GM12878 (cell line): ENCODE results near the gene LRP5. TPM values are rescaled to one million over a fixed set of nuclear protein-coding genes. Genes with fewer than 3 reads are reported as not detected.

Experiments used
- ATAC-seq: fragments of 200-7000 bp; cut with Tn5 transposase; 3 replicates; pipeline ENCODE4 v1.9.1; 2020; ENCODE audit warnings: mild to moderate bottlenecking, moderate library complexity
- BruUV-seq: library from RNA; stranded (reverse); fragments of 400-500 nt; replicated peaks from 2 replicates; lab custom pipeline; 2021; lab: Mats Ljungman, UMichigan
- CTCF ChIA-PET: fragments of 300-600 bp; sonication (Branson Sonifier 250); formaldehyde crosslinking; extraction: SDS; loops from one replicate; lab custom pipeline; 2021; ENCODE audit warnings: inconsistent platforms; lab: Yijun Ruan, JAX
- POLR2A ChIA-PET: fragments of 350-600 bp; formaldehyde crosslinking; extraction: SDS; loops from one replicate; lab custom pipeline; 2021; ENCODE audit warnings: inconsistent platforms; lab: Charles Lee
- RAD21 ChIA-PET: fragments of 300-600 bp; sonication (Branson Sonifier 250); formaldehyde crosslinking; loops from one replicate; lab custom pipeline; 2023; ENCODE audit warnings: antibody characterized with exemption; ENCODE audit not compliant: unreplicated experiment; lab: Charles Lee
- SMC1A ChIA-PET: fragments of 300-600 bp; sonication (Branson Sonifier 250); formaldehyde crosslinking; loops from one replicate; lab custom pipeline; 2023; ENCODE audit not compliant: unreplicated experiment, uncharacterized antibody; lab: Charles Lee
- DNase-seq: peaks from one replicate; pipeline ENCODE4 v3.0.0-alpha.2; 2011; ENCODE audit warnings: low read depth, low spot score
- FAIRE-seq: peaks from 3 replicates; lab custom pipeline; 2011; peaks lifted over from hg19 to GRCh38; lab: Jason Lieb, UNC
- H2AFZ ChIP-seq: 2 replicates; pipeline ENCODE4 v1.6.0; 2011; ENCODE audit warnings: low read depth, low read length, control low read depth; ENCODE audit not compliant: control insufficient read depth
- H3K27ac ChIP-seq: 2 replicates; pipeline ENCODE4 v1.5.1; 2011; ENCODE audit warnings: control low read depth; ENCODE audit not compliant: control insufficient read depth, insufficient read depth
- H3K27me3 ChIP-seq, 2 experiments: replicated peaks in 1 of 2; 2 replicates each; pipeline versions ENCODE4 v1.6.0 to v1.6.1; 2011; ENCODE audit warnings: low read length in 1 of 2; ENCODE audit not compliant: control insufficient read depth in 2 of 2, insufficient read depth in 2 of 2
- H3K36me3 ChIP-seq, 2 experiments: 2 replicates each; pipeline ENCODE4 v1.5.1; 2011; ENCODE audit warnings: low read length in 1 of 2; ENCODE audit not compliant: control insufficient read depth in 2 of 2, insufficient read depth in 2 of 2
- H3K4me1 ChIP-seq: 2 replicates; pipeline ENCODE4 v1.6.1; 2011; ENCODE audit warnings: mild to moderate bottlenecking, low read length, moderate library complexity, mixed read lengths; ENCODE audit not compliant: control insufficient read depth, insufficient read depth
- H3K4me2 ChIP-seq: 2 replicates; pipeline ENCODE4 v1.6.0; 2011; ENCODE audit warnings: control low read depth; ENCODE audit not compliant: control insufficient read depth, insufficient read depth
- H3K4me3 ChIP-seq: fragments of 200-600 bp; sonication (generic); 2 replicates; pipeline ENCODE4 v1.5.1; 2016
- H3K79me2 ChIP-seq: 2 replicates; pipeline ENCODE4 v1.6.0; 2011; ENCODE audit warnings: low read length; ENCODE audit not compliant: control insufficient read depth, insufficient read depth
- H3K9ac ChIP-seq: 2 replicates; pipeline ENCODE4 v1.8.0; 2011; ENCODE audit warnings: low read length, control low read depth, mixed read lengths; ENCODE audit not compliant: control insufficient read depth, insufficient read depth
- H3K9me3 ChIP-seq: replicated peaks from 3 replicates; pipeline ENCODE4 v1.5.1; 2011; ENCODE audit warnings: mild to moderate bottlenecking, low read length; ENCODE audit not compliant: control insufficient read depth, insufficient read depth
- H4K20me1 ChIP-seq: 2 replicates; pipeline ENCODE4 v1.6.0; 2011; ENCODE audit not compliant: control insufficient read depth, insufficient read depth
- ATF3 ChIP-seq: IDR thresholded peaks from 2 replicates; pipeline ENCODE4 v1.6.1; 2011; ENCODE audit warnings: low read depth, mild to moderate bottlenecking, low read length, moderate library complexity, borderline replicate concordance; ENCODE audit errors: extremely low read depth
- CEBPB ChIP-seq, 2 experiments: fragments of 150-350 bp in 1 of 2; IDR thresholded peaks; 2 replicates each; pipeline ENCODE4 v1.6.1; 2012 to 2014; ENCODE audit warnings: low read depth in 2 of 2, low read length in 2 of 2, borderline replicate concordance in 1 of 2, inconsistent platforms in 1 of 2
- CHD1 ChIP-seq: IDR thresholded peaks from 2 replicates; pipeline ENCODE4 v1.6.1; 2012; ENCODE audit warnings: low read depth, low read length, improper control_type of control experiment
- IKZF2 ChIP-seq, 2 experiments: fragments of 450-650 bp; IDR thresholded peaks; 2 replicates each; pipeline ENCODE4 v1.6.1; 2017; ENCODE audit warnings: mild to moderate bottlenecking in 2 of 2, moderate library complexity in 2 of 2
- JUNB ChIP-seq: IDR thresholded peaks from 2 replicates; pipeline ENCODE4 v1.6.1; 2016; ENCODE audit warnings: antibody characterized with exemption, mild to moderate bottlenecking
- SPI1 ChIP-seq: IDR thresholded peaks from 2 replicates; pipeline ENCODE4 v1.6.1; 2011; ENCODE audit warnings: low read depth, mild to moderate bottlenecking, low read length, moderate library complexity, borderline replicate concordance; ENCODE audit not compliant: insufficient read depth
- WGBS: methylation state at CpG from one replicate; pipeline ENCODE4 v1.1.6; 2016; ENCODE audit warnings: low lambda C conversion rate; ENCODE audit not compliant: insufficient replicate concordance, insufficient coverage; ENCODE audit errors: missing lambda C conversion rate; 5-methylcytosine and 5-hydroxymethylcytosine counted together
- in situ Hi-C: fragments of 300-500 bp; cut with MboI; formaldehyde crosslinking; loops from 9 replicates; pipeline ENCODE4 v1.14.3; 2018; ENCODE audit warnings: mixed read lengths
- intact Hi-C: fragments of 100-400 bp; cut with micrococcal nuclease; formaldehyde crosslinking; loops from one replicate; pipeline ENCODE4 v1.14.2; 2022; ENCODE audit not compliant: unreplicated experiment
- polyA plus RNA-seq, 11 experiments: library from polyadenylated mRNA; depleted of rRNA in 4 of 11; unstranded in 6 of 11; stranded (reverse) in 5 of 11; fragments of >200 nt; fragmentation: Nextera tagmentation in 4 of 11; fragmentation: Illumina TruSeq in 1 of 11; extraction: Ambion mirVana in 4 of 11; extraction: Trizol in 1 of 11; gene quantifications; 1 replicate in 1 of 11; 2 replicates in 10 of 11; pipeline versions ENCODE4 v1.2.1 to v1.2.3, GENCODE V29; 2011 to 2016; ENCODE audit warnings: inconsistent platforms in 2 of 11, missing spikeins in 2 of 11, low read depth in 1 of 11
- total RNA-seq, 4 experiments: library from RNA; depleted of rRNA in 3 of 4; stranded (reverse); fragments of >200 nt in 3 of 4; fragmentation: Illumina TruSeq in 1 of 4; extraction: Trizol in 1 of 4; gene quantifications; 2 replicates each; pipeline versions ENCODE4 v1.2.1 to v1.2.3, GENCODE V29; 2013 to 2021
- TF ChIP-seq, protein P1 (sequence below): fragments of 450-650 bp; IDR thresholded peaks from 2 replicates; pipeline ENCODE4 v1.6.1; 2016; ENCODE audit warnings: mild to moderate bottlenecking, moderate library complexity, borderline replicate concordance
- TF ChIP-seq, protein P2 (sequence below): IDR thresholded peaks from 2 replicates; pipeline ENCODE4 v1.6.1; 2012; ENCODE audit warnings: low read depth, low read length, improper control_type of control experiment

Gene LRP5
- total and polyA plus RNA-seq, 10 of the 15 experiments (the other 5 are each of a cell fraction or from before 2014, with no cell fraction given), result 0.37 to 34.0 (median 6.6) TPM

DNA sequence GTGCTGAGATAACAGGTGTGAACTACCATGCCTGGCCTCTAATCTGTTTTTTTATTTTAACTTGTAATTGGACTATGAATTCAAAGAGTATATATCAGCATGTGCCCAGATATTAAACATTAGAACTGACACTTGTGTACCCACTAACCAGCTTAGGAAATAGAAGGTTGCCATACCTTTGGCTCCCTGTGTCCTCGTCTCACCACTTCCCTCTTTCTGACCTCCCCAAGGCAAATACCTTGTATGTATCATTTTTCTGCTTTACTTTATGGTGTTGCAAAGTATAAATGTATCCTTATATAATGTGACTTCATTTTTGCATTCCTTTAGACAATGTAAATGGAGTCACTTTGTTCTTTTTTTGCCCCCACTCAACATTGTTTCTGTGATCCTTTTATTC, 157.3 kb downstream of the LRP5 start:
- in situ Hi-C loops (no loop called here), intact Hi-C loops (no loop called here)
- H3K9ac ChIP-seq, result no peak overlapping the region
- H3K36me3 ChIP-seq, result peaks cover 4 to 8% of the 10 kb centered on the region in 2 experiments; a peak in 3 of 4 replicates
- no peak overlapping the region for H3K27ac ChIP-seq
- RAD21 ChIA-PET, result no interaction called here
- no TSS peak for BruUV-seq
- 25% methylated on average over 1 of the region's 1 CpG for WGBS
- H3K4me3 ChIP-seq, result no peak overlapping the region; the same call in 1 of the 2 replicates
- no peaks in the 10 kb centered on the region for H3K27me3 ChIP-seq
- no peak overlapping the region; the same call in 1 of the 2 replicates for H3K4me2 ChIP-seq
- H3K79me2 ChIP-seq, result peaks cover 96% of the 10 kb centered on the region
- peaks cover 17% of the 10 kb centered on the region for H4K20me1 ChIP-seq
- CTCF ChIA-PET, result no interaction called here
- SMC1A ChIA-PET, result interaction anchor here (0.9 to 1.4 kb wide), 2 partner anchors 19 to 22 kb away, joined by 3 to 4 read pairs; no protein-coding TSS in a partner anchor
- ATAC-seq, result no peak
- DNase-seq, result no peak
- H3K9me3 ChIP-seq, result no peaks in the 10 kb centered on the region; the same call in 2 of the 3 replicates
- POLR2A ChIA-PET, result no interaction called here
- FAIRE-seq, result no peak
- peaks cover 52% of the 10 kb centered on the region for H3K4me1 ChIP-seq
- TF ChIP-seq, protein P1, sequence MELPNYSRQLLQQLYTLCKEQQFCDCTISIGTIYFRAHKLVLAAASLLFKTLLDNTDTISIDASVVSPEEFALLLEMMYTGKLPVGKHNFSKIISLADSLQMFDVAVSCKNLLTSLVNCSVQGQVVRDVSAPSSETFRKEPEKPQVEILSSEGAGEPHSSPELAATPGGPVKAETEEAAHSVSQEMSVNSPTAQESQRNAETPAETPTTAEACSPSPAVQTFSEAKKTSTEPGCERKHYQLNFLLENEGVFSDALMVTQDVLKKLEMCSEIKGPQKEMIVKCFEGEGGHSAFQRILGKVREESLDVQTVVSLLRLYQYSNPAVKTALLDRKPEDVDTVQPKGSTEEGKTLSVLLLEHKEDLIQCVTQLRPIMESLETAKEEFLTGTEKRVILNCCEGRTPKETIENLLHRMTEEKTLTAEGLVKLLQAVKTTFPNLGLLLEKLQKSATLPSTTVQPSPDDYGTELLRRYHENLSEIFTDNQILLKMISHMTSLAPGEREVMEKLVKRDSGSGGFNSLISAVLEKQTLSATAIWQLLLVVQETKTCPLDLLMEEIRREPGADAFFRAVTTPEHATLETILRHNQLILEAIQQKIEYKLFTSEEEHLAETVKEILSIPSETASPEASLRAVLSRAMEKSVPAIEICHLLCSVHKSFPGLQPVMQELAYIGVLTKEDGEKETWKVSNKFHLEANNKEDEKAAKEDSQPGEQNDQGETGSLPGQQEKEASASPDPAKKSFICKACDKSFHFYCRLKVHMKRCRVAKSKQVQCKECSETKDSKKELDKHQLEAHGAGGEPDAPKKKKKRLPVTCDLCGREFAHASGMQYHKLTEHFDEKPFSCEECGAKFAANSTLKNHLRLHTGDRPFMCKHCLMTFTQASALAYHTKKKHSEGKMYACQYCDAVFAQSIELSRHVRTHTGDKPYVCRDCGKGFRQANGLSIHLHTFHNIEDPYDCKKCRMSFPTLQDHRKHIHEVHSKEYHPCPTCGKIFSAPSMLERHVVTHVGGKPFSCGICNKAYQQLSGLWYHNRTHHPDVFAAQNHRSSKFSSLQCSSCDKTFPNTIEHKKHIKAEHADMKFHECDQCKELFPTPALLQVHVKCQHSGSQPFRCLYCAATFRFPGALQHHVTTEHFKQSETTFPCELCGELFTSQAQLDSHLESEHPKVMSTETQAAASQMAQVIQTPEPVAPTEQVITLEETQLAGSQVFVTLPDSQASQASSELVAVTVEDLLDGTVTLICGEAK, result no peak
- no peak for TF ChIP-seq ATF3
- no peak for TF ChIP-seq CHD1
- TF ChIP-seq IKZF2 (IDR thresholded peaks at IDR 0.05), result no peak
- TF ChIP-seq, protein P2, sequence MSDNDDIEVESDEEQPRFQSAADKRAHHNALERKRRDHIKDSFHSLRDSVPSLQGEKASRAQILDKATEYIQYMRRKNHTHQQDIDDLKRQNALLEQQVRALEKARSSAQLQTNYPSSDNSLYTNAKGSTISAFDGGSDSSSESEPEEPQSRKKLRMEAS, result no peak
- TF ChIP-seq SPI1, result peak; percentile 55; the same call in 1 of the 2 replicates
- no peak for TF ChIP-seq JUNB
- TF ChIP-seq CEBPB (IDR thresholded peaks at IDR 0.05; ENCODE audit: borderline replicate concordance in 1 of 2, low read depth in 2 of 2, low read length in 2 of 2), result no peak
- no peak overlapping the region for H2AFZ ChIP-seq
